GM12875 (cell line): ENCODE data around the gene MKLN1.

Experiments
- H3K4me3 ChIP-seq: one replicate; pipeline ENCODE4 v1.5.1; 2011; ENCODE audit warnings: low read depth, low read length, control low read depth
- TF ChIP-seq, protein P1 (sequence below): IDR thresholded peaks from 2 replicates; pipeline ENCODE4 v1.5.1; 2011; ENCODE audit warnings: low read depth, mild to moderate bottlenecking, control low read depth, inconsistent platforms, low read length, moderate library complexity, borderline replicate concordance; ENCODE audit not compliant: insufficient read depth

Gene MKLN1

DNA sequence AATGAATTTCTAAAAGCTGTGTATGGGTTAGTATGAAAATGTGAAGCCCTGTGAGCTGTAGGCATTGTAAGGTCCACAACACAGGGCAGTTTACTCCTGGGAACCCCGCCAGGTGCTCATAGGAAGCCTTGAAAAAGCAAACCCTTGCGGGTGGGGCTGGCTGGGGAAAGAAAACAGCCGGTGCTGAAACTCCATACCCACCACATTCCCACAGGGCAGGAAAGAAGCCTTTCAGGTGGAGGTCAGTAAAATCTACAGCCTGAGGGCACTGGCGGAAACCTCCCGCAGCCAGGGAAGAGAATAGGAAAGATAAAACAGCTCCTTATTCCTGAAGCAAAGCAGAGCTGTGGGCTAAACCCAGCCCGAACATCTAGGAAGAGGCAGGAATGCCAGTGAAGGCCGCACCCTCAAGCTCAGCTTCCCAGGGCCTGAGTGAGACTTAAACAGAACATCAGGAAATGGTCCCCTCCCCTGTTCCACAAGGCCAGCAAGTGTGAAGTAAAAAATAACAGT, 194.0 kb downstream of the MKLN1 start:
- H3K4me3 ChIP-seq: no peak overlapping the region
- TF ChIP-seq, protein P1, sequence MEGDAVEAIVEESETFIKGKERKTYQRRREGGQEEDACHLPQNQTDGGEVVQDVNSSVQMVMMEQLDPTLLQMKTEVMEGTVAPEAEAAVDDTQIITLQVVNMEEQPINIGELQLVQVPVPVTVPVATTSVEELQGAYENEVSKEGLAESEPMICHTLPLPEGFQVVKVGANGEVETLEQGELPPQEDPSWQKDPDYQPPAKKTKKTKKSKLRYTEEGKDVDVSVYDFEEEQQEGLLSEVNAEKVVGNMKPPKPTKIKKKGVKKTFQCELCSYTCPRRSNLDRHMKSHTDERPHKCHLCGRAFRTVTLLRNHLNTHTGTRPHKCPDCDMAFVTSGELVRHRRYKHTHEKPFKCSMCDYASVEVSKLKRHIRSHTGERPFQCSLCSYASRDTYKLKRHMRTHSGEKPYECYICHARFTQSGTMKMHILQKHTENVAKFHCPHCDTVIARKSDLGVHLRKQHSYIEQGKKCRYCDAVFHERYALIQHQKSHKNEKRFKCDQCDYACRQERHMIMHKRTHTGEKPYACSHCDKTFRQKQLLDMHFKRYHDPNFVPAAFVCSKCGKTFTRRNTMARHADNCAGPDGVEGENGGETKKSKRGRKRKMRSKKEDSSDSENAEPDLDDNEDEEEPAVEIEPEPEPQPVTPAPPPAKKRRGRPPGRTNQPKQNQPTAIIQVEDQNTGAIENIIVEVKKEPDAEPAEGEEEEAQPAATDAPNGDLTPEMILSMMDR: no peak

DNA sequence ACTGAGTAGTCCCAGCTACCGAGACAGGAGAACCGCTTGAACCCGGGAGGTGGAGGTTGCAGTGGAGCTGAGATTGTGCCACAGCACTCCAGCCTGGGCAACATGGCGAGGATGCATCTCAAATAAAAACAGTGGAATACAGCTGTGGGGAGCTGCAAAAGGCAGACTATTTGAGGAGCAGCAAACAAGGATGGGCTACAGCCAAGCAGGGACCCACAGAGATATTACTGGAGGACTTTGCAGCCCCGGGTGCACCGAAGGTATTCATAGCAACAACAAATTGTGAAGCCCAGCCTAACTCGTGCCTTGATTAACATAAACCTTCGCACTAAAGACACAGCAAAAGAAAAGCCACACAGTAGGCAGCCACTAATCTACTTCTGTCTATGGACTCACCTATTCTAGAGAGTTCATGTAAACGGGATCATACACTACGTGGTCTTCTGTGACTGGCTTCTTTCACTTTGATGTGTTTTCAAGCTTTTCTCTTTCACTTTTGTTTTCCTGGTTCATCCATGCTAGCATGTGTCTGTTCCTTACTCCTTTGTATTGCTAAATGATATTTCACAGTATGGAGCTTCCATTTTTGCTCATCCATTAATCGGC, 194.8 kb downstream of the MKLN1 start:
- TF ChIP-seq, protein P1: no peak

DNA sequence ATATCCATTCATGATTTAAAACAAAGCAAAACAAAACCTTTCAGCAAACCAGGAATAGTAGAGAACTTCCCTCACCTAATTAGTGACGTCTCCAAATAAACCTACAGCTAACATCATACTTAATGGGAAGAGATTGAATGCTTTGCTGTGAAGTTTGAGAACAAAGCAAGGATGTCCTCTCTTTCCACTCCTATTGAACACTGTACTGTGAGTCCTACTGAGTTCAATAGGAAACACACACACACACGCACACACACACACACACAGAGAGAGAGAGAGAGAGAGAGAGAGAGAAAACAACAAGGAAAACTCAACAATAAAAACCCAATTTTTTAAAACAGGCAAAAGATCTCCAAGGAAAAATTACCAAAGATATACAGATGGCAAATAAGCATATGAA, 196.4 kb downstream of the MKLN1 start:
- TF ChIP-seq, protein P1: no peak

More for the DNA sequence above, 194.8 kb downstream of the MKLN1 start:
- no peak overlapping the region for H3K4me3 ChIP-seq

DNA sequence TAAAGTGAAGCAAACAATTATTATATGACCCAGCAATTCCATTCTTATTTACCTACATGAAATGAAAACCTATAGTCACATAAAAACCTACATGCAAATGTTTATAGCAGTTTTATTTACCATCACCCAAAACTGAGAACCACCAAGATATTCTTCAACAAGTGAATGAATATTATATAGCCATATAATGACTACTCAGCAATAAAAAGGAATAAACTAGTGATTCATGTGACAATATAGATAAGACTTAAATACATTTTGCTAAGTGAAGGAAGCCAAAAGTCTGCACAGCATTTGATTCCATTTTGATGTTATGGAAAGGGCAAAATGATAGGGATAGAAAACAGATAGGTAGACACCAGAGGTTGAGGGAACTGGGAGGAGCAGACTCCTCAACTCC, 197.0 kb downstream of the MKLN1 start:
- H3K4me3 ChIP-seq: no peak overlapping the region
- TF ChIP-seq, protein P1: no peak

More for the DNA sequence above, 196.4 kb downstream of the MKLN1 start:
- H3K4me3 ChIP-seq: no peak overlapping the region

DNA sequence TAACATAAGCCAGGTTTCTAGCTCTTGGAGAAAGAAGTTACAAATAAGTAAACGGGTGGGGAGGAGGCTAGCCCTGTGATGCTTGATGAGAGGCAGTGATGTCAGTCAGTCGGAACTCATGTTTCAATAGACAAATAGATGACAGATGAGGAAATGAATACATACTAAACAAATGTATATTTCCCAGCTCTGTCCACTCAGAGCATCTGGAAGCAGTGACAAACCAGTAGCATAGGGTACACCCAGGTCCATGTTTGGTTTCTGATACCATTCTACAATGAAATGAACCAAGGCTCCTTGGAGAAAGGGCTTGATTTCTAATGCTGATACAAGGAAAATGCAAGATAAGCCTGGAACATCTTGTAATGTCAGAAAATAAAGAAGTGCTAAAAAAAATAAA, 198.1 kb downstream of the MKLN1 start:
- TF ChIP-seq, protein P1: no peak

DNA sequence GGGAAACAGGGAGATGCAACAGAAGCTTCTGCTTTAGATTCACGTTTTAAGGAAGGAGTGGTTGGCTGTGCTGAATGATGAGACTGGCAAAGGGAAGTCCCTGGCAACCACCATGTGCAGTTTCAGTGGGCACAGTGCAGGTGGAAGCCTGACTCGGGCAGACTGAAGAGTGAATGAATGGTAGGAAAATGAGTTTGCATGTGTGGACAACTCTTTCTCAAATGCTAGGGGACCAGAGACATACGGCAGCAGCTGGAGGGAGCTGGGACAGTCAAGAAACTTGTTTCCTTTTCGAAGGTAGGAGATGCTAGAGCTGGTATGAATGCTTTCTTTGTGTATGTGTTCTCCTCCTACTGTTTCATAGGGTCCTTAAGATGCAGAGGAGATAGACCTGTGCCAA, 199.8 kb downstream of the MKLN1 start:
- H3K4me3 ChIP-seq: no peak overlapping the region
- TF ChIP-seq, protein P1: no peak

More for the DNA sequence above, 198.1 kb downstream of the MKLN1 start:
- H3K4me3 ChIP-seq: no peak overlapping the region

- TF ChIP-seq, protein P1: no peak
- H3K4me3 ChIP-seq: no peak overlapping the region
These were observed 201.5 kb downstream of the MKLN1 start for GRCh38 chr7:131529179-131529578.
